HTR-8/SVneo (cell line): ENCODE data around the gene GPR176.

Experiments used
- DNase-seq: peaks from one replicate; pipeline ENCODE4 v3.0.0; 2011; ENCODE audit warnings: low spot score, mixed read lengths; ENCODE audit not compliant: insufficient read length
- FAIRE-seq: peaks from 2 replicates; lab custom pipeline; 2011; peaks lifted over from hg19 to GRCh38; lab: Jason Lieb, UNC

The GPR176 gene

DNA sequence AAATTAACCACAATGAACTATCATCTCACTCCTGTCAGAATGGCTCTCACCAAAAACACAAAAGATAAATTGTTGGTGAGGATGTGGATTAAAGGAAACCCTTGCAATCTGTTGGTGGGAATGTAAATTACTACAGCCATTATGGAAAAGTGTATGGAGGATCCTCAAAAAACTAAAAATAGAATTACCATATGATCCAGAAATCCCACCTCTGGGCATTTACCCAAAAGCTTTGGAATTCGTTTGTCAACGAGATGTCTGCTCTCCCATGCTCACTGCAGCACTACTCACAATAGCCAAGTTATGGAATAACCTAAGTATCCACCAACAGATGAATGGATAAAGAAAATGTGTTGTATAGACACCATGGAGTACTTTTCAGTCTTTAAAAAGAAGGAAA lies 159.1 kb downstream of the GPR176 start:
- DNase-seq (no peak), FAIRE-seq (no peak)

DNA sequence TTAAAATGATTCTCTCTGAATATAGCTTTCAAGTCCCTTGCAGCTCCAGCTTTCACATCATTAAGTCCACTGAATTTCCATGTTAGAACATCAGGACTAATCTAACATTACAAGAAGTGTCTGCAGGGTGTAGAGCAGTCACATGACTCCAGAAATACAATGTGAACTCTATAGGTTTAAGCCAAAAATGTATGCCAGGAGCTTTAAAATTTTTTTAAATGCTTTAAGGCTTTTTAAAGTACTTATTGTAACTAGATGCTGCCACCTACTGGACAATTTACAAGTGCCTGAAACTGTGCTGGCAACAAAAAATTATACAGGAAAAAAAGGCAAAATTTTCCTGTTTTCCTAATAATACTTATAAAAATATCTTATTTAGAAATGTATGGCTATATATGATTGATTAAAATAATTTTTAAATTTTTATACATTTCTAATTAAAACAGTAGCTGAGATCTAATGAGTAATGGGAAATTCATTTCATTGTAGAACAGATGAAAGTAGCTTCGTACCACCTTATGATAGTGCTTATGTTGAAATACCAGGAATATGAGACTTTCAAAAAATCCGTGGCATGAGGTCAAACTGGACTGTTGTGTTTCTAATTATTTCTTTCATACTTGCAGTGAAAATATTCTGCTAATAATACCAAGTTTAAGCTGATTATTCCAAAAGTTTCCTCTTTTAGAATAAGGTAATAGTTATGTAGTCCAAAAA lies 163.1 kb downstream of the GPR176 start:
- DNase-seq (peak; percentile 25), FAIRE-seq (no peak)

DNA sequence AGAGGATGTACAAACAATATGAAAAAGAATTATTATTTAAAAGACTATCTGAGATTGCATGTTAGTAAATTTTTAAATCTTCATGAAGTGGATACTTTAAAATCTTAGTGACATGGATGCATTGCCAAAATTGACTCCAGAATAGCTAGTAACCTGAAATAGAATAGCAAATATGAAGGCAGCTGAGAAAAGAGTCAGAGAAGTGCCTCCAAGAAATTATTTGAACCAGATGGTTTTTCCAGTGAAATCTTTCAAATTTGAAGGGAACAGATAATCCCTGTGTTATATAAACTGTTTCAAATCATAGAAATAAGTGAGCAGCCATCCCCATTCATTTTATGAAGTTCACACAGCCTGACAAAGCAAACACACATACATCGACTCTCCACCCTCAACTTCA lies 167.1 kb downstream of the GPR176 start:
- DNase-seq (no peak), FAIRE-seq (no peak)

DNA sequence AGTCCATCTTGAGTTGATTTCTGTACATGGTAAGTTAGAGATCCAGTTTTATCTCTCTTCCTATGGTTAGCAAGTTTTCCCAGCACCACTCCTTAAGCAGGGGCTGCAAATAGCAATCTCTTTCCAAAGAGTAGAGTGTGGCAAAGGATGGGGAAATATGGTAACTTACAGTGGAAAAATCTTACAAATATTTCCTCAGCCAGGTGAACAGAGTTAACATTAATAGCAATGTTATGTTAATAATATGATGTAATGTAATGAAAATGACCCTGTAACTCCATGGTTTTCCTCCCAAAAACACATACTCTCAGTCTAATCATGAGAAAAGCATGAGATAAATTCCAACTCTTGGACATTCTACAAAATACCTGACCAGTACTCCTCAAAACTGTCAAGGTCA lies 167.8 kb downstream of the GPR176 start:
- FAIRE-seq (no peak), DNase-seq (no peak)
